Ammon's horn (tissue), 1 donor: ENCODE data around the gene ZFR.
"Not testable (repeated sequence)": the region's sequence is repeated elsewhere in the genome, so short reads cannot be mapped to it uniquely, and the experiment has no call there.

Experiments used
- DNase-seq: peaks from one replicate; pipeline ENCODE4 v3.0.0-alpha.2; 2016; ENCODE audit warnings: low spot score

Gene ZFR

DNA sequence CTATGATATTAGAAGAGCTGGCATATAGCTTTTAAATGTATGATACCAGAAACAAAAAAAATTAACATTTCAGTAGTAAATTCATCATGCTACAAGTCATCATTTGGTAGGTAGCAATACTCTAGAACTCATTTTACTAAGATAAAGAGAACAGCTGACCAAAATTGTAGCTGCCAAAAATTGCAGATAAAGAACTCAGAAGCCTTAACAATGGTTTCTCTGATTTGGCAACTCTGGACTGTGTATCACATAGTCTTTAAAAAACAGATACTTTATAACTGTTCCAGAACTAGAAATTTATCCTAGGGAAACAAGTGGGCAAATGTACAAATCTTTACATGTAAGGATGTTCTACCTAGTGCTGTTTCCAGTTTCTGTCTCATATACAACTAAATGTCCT lies 33.9 kb downstream of the ZFR start:
- no peak for DNase-seq

DNA sequence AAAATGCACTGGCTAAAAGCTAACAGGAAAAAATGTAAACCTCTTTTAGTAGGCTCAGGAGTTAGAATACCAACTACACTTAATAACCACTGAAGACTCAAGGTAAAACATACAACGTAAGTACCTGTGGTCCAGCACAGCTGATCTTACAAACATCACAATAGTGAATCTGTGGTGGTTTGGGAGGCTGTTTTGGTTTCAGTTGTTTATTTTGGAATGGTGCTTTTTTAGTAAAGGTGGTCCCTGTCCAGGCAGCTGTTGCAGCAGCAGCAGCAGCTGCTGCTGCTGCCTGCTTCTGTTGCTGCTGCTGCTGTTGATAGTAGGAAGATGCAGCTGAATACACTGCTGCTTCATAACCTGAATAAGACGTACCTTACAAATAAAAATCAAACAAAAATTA lies 37.9 kb downstream of the ZFR start:
- DNase-seq = no peak

DNA sequence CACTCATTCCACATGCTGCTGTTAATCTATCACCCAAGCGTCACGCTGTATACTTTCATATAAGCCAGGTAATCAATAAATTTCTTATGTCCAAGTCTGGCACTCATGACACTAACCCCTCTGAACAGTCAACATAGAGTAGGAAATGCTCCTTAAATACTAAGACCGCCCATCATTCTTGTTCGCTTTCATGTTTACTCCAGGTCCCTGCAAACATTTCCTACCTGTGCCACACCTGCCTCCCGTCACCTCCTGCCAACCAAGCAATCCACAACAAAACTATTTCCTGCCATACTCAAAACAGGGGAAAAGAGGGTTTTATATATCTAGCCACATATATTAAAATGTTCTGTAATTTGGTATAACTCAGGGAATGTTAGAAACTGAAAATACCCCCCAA lies 39.0 kb downstream of the ZFR start:
- DNase-seq = no peak

DNA sequence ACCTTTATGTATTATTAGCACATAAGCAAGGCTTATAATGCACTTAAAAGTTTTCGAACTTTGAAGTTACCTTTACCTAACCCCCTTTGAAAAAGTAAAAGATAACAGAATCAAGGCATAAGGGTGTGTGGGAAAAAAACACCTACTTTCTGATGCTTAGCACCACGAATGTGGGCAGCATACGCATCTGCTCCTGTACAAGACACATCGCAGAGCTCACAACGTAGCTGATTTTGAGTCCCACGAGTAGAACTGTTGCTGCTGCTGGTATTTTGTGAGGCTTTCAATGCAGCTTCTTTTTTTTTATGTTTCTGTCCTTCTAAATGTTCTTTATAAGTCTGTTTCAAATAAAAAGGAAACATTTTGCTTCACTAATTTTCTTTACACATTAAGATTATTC lies 40.8 kb downstream of the ZFR start:
- peak; percentile 64 for DNase-seq

DNA sequence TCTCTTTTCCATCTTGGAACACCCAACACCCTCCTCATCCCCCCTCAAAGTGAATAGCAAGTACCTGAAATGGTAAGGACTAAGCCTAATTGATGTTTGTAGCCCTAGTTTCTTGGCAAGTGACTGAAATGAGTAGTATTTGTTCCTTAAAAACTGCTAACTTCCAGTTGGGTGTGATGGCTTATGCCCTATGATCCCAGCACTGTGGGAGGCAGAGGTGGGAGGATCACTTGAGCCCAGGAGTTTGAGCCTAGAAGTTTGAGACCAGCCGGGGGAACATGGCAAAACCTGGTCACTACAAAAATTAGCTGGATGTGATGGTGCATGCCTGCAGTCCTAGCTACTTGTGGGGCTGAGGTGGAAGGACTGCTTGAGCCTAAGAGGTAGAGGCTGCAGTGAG lies 44.1 kb downstream of the ZFR start:
- no peak for DNase-seq

DNA sequence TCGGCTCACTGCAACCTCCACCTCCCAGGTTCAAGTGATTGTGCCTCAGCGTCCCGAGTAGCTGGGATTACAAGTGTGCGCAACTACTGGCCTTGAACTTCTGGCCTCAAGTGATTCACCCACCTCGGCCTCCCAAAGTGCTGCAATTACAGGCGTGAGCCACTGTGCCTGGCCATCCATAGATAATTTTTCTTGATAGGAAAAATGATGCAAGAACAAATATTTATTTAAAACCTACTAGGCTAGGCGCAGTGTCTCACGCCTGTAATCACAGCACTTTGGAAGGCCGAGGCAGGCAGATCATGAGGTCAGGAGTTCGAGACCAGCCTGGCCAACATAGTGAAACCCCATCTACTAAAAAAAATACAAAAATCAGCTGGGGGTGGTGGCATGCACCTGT lies 45.8 kb downstream of the ZFR start:
- DNase-seq = not testable (repeated sequence)

DNA sequence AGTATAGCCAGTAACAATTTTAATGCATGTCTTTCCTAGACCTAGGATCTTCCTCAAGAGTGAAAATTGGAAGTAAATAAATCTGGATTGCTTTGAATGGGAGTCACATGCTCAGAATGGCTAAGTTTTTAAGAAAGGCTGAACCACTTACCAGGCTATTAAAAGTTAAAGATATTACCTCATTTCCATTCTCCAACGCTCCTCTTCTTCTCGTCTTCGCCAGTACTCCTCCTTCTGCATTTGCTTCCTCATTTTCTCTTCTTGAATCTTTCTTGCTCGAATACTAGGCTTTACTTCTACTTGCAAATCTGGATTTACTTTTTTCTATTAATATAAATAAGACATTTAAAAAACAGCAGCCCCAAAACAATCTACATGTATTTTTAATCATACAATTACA lies 49.6 kb downstream of the ZFR start:
- no peak for DNase-seq

DNA sequence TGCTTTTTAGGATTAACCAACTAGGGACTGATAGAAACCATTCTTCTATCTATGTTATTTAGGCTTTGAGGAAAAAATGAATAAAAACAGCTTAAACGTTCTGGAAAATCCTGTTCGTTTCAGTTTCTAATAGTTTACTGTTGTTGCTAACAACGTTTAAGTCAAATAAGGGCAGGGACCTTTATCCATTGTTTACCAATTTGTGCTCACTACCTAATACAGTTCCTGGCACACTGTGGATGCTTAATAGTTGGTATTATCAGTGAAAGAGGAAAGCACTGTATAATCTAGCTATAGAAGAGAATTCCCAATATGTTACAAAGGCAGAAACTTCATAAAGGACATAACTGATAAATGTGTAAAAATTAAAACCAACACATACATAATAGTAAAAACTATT lies 52.5 kb downstream of the ZFR start:
- DNase-seq = no peak

DNA sequence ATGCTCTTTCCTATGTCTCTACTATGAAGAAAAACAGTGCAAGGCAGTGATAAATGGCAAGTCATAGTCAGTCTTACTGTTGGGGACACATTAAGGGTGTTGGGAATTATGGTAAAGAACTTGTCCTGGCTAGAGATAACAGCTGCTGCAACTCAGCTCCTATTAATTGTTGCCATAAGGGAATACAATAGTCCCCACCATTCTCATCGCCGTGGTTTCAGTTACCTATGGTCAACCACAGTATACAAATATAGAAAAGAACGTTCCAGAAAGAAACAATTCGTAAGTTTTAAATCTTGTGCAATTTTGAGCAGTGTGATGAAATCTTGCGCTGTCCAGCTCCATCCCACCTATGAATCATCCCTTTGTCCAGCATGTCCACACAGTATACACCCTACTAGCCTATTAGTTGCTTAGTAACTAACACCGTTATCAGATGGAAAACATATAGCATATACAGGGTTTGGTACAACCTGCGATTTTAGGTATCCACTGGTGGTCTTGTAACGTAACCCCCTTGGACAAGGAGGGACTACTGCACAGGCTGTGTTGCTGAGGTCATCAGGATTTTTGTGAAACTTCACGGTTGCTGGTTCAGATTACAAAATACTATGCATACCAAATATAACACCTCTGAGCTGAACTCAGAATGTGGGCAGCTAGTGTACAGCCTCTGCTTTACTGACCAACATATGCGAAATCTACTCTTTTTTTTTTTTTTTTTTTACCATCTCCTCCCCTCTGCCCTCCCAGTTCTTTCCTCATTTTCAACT lies 53.5 kb downstream of the ZFR start:
- DNase-seq = no peak

DNA sequence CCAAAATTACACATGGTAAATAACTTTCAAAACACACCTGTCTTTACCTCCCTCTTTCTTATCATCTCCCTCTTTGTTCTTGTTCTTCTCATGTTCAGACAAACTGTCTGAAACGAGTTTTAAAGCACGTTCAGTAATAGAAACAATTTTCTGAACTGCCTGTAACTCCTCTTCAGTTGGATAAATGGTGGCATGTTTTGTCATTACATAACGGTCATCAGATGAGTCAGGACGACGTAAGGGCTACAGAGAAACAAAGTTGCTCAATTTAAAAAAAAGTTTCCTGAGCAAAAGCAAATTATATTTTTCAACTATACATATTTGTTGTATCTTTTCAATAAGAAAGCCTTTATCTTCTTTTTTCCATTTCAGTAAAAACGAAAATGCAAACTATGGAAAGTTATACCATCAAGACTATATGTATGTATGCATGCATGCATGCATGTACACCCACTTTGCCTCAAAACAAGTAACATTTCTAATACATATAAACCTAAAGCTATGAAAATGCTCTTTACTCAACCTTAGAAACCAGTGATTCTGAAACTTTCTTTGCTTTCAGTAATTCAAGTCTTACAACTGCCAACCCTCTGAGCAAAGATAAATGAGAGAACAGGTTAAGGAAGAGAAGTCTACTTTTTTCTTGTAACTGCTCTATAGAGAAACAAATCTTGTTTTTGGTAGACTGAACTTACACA lies 56.0 kb downstream of the ZFR start:
- DNase-seq = no peak

DNA sequence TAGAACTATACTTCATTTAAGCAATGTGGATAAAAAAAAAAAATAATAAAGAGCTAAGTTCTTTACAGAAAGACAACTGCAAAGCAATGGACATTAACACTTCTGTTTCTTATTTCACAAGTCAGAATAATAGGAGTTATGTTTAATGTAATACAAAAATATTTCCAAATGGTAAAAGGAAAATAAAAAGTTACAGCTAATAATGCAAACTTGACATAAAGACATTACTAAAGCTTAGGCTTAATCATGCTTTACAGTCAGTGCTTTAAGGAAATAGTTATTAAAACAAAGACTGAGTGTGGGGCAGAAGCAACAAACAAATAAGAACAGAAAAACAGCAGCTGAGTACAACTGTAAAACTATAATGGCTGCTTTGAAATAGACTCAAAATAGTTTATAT lies 56.7 kb downstream of the ZFR start:
- no peak for DNase-seq

DNA sequence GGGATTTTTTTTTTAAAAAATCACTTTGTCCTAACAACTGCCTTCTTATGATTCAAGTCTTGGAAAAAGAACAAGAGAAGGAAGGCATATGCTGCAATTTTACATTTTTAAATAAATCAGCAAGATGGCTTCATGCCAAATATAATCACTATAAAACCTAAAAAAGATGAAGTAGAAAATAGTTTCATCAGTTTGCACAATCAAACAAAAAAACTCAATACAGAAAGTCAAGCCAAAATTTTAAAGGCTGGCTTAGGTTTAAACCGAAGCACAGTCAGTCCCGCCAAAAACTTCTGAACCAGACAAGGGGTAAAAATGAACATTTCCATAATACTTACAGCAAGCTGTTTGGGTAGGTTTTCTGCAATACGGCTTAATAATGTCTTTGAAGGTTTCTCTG lies 57.3 kb downstream of the ZFR start:
- no peak for DNase-seq

DNA sequence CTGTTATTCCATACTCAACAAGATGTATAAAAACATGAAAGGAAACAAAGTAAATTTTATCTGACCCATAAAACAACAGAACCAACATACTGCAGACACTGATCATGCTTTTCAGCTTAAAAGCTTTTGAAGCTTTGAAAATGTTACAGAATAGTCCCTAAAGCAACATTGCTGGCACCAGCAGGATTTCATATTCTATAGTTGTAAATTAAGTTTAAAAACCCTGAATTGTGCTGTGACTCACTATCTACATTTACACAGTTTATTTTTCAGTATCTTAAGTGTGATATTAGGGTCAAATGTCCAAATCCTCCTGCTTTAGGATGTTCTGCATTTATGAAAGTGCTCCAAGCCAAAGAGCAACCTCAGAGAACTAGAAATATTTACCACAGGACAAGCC lies 59.9 kb downstream of the ZFR start:
- DNase-seq = no peak

DNA sequence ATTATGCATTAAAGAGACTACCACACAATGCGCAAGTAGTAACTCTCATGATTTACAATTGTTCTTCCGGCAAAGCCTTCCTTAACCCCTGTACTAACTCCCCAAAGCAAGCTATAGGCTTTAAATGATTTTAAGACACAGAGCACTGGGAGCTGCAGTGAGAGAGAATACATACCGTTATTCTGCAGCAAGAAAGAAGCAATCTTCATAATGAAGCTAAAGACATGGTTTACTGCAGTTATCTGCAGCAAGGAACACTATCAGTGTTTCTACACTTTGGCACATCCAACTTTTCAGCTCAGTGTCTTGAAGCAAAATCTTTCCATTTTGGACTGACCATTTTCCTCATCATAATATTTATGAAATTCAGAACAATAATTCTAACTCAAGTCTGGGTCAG lies 61.0 kb downstream of the ZFR start:
- no peak for DNase-seq

DNA sequence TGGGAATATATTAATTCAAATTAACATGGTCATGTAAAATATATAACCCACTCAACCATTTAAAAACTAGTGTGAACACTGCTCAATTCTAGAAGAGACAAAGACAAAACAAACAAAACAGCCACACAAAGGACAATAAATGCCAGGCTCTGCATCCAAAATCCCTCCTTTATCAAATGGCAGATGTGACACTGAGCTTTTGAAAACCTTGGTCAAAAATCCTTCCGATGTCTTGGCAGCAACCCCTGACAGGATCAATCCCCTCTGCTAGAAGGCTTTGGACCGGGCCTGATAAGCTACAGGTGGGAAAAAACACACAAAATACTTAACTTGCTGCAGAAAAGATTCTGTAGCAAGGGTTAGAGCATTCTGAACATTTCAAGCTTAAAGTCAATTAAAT lies 61.5 kb downstream of the ZFR start:
- no peak for DNase-seq

DNA sequence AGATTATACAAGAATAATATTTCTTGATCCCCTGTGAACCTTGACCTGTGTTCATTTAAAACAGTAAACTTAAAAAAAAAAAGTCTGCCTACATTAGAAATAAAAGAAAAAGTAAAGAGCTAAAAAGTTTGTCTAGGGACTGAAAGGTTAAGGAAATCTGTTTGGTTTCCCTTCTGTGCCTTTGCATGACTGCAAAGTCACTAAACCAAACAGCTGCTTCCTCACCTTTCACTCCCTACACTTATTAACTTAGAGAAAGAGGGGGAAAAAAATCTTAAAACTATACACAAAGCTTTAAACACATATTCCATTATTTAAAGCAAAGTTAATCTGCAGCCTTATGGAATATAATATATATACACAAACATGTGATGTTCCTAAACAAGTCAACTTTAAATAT lies 65.1 kb downstream of the ZFR start:
- no peak for DNase-seq

DNA sequence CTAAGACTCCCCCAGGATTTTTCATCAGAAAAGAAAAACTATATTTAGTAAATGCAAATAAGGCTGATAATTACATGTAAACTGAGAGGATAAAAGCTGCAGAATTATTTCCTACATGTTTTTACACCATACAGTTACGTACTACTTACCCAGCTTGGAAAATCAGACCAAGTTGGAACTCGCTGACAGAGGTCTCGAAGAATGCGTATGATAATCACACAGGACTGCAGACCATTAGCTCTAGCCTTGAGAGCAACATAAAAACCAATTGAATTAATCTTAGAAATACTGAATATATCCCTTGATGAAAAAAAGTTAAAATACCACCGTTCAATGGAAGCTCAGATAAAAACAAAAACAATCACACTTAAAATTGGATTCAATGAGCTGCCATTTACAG lies 65.6 kb downstream of the ZFR start:
- DNase-seq = no peak

DNA sequence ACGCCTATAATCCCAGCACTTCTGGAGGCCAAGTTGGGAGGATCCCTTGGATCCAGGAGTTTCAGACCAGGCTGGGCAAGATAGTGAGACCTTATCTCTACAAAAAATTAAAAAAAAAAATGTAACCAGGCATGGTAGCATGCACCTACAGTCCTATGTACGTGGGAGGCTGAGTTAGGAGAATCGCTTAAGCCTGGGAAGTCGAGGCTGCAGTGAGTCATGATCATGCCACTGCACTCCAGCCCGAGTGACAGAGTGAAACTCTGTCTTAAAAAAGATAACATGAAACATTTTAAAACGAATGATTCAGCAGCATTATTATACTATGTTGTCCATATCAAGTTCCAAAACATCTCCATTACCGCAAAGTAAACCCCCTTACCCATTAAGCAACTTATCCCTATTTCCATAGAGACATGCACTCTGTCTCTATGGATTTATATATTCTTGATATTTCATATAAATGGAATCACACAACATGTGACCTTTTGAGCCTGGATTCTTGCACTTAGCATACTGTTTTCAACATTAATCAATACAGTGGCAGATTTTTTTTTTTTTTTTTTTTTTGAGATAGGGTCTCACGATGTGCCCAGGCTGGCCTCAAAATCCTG lies 74.9 kb downstream of the ZFR start:
- no peak for DNase-seq

DNA sequence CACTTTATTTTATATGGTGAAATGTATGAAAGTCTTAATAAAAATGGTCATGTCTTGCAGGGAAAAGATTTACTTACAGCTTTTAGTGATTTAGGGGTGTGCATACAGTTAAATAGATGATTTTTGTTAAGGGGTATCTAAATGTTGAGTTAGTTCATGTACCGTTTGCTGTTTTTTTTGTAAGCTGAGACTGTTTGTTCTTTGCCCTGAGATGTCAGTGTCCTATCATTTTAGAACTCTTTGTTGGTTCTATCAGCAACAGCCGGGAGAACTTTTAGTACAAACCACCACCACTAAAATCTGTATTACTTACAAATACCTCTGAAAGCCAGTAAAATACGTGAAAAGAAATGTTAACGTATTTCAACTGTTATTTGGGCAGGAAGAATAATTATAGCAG lies 75.5 kb downstream of the ZFR start:
- no peak for DNase-seq

DNA sequence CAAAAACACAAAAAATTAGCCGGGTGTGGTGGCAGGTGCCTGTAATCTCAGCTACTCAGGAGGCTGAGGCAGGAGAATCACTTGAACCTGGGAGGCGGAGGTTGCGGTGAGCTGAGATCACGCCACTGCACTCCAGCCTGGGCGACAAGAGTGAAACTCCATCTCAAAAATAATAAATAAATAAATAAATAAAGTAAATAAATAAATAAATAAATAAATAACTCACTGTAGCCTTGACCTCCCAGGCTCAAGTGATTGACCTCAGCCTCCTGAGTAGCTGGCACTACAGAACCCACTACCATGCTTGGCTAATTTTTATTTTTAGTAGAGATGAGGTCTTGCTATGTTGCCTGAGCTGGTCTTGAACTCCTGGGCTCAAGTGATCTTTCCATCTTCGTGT lies 77.3 kb downstream of the ZFR start:
- not testable (repeated sequence) for DNase-seq

DNA sequence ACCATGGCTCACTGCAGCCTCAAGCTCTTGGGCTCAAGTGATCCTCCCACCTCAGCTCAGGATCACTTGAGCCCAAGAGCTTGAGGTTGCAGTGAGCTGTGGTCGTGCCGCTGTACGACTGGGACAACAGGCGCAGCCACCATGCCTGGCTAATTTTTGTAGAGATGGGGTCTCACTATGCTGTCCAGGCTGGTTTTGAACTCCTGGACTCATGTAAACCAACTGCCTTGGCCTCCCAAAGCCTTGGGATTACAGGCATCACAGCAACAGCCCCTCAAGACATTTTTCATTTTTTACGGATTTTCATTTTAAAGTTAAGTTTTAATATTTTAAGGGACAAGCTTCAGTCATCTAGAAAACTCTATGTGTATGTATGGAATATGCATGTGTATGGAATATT lies 78.9 kb downstream of the ZFR start:
- no peak for DNase-seq

DNA sequence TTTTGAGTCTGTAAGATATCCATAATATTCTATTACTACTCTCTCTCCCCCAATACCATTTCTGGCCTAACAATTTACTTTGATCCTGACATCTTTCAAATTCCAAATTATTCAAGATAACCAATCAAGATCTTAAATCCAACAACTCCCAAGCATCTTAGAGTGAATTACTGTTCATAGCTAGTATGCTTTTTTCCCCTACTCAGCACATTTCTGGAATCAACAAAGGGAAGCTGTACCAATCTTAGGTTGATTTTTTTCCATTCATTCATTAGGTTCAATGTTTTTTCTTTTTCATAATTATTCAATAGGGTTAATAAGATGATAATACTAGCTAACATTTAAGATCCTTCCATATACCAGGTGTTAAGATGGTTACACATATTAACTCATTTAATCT lies 81.5 kb downstream of the ZFR start:
- no peak for DNase-seq

DNA sequence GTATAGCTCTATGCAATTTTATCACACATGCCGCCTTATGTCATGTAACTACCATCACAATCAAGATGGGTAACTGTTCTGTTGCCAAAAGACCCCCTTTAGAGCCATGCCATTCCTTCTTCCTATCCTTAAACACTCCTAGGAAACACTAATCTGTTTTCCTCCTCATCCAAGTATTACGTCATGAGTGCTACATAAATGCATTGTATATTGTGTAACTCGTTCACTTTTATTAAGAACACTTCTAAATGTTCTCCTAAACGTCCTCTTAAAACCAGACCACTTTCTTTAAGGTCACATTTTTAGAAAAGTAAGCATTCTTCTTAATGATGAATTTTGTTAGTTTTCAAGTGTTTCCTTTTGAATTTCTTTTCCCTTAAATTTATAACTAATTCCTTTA lies 82.0 kb downstream of the ZFR start:
- no peak for DNase-seq

DNA sequence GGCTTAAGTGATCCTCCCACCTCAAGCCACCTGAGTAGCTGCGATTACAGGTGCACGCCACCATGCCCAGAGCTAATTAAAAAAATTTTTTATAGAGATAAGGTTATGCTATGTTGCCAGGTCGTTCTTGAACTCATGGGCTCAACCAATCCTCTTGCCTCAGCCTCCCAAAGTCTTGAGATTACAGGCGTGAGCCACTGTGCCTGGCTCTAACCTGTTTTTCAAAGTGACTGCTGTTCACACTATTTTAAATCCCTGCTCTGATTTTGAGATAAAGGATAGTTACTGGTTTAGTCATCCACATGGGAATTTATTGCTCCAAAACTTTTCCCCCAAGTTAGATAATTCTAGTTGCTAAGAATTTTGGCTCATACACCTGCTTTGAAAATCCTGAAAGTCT lies 83.6 kb downstream of the ZFR start:
- no peak for DNase-seq
